Hematopoietic multipotent progenitor cell treated with erythropoietin and hydrocortisone succinate and interleukin-3 and kit ligand, for 4 days (in vitro differentiated cells): ENCODE measurements around the gene CTNND2.
"Not testable (repeated sequence)": the region's sequence is repeated elsewhere in the genome, so short reads cannot be mapped to it uniquely, and the experiment has no call there.

ENCODE experiments used
- DNase-seq: peaks from one replicate; pipeline ENCODE4 v3.0.0-alpha.2; 2015

CTNND2 gene

DNA sequence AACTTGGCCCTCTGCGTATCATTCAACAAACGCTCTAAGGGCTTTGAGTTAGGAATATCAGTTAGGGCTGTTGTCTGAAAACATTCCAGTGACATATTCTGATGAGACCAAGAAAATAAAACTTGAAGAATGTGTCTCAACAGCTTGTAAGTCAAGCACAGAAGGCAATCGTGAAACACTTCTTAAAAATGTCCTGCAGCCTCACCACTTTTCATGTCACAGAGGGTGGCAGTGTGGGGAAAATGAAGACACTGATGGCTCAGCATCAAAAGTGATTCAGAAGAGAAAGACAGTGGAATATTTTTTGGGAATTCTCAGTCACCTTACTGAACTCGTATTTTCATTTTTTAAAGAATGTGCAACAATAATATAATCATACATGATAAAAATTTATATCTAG, 247.3 kb downstream of the CTNND2 start:
- DNase-seq, result no peak

DNA sequence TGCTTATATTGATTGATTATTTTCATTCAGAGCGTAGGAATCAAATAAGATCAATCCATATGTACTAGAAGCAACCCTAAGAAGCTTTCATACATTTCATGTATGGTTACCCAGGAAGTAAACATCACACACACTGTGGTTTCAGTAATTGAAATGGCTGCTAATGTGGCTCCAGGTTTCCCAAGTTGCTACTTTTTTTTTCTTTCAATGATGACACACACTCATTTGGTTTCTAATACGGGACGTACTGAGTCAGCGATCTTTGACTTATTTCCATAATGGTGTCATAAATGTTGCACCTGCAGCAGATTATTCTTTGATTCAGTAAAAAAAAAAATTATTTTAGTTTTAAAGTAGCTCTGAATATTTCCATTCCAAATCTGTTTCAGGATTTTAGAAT, 248.6 kb downstream of the CTNND2 start:
- DNase-seq, result no peak

DNA sequence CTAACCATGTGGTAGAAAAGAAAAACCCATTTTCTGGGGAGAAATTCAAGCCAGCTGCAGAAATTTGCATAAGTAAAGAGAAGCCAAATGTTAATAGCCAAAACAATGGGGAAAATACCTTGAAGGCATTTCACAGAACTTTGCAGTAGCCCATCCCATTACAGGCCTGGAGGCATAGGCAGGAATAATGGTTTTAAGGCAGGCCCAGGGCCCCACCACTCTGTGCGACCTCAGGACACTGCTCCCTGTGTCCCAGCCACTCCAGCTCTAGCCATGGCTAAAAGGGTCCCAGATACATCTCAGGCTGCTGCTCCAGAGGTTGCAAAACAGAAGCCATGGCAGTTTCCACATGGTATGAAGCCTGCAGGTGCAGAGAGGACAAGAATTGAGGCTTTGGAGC, 253.3 kb downstream of the CTNND2 start:
- no peak for DNase-seq

DNA sequence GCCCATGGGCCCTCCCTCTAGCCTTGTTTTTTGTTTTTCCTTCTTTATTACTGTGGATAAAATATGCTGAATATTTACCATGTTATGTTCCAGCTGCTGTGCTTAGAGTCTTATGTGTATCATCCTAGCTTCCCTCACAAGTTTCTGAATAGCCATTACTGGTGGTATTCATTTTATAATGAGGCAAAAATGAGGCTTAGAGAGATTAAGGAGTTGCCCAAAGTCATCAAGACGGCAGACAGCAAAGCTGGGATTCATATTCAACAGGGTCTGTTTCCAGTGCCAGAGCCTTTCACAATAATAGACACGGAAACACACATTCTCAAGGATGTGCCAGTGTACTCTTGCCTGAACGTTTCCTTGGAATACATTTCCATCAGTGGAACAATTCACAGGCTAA, 258.1 kb downstream of the CTNND2 start:
- no peak for DNase-seq

DNA sequence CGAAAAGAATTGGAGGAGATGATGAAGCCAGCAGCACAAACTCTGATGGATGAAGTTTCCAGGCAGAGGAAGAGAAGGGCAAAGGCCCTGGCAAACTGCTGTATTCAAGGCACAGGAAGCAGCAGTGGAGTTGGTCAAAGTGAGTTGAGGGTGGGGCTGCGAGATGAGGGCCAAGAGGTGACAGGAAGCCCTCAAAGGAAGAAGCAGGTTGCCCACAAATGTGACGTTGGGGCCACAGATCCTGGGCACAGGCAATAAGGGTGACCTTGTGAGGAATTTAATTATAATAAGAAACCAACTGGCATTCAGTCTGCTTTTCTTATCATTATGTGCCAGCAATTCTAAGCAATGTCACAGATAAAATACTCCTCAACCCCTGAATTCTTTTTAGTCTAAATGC, 261.8 kb downstream of the CTNND2 start:
- peak; percentile 84 for DNase-seq

DNA sequence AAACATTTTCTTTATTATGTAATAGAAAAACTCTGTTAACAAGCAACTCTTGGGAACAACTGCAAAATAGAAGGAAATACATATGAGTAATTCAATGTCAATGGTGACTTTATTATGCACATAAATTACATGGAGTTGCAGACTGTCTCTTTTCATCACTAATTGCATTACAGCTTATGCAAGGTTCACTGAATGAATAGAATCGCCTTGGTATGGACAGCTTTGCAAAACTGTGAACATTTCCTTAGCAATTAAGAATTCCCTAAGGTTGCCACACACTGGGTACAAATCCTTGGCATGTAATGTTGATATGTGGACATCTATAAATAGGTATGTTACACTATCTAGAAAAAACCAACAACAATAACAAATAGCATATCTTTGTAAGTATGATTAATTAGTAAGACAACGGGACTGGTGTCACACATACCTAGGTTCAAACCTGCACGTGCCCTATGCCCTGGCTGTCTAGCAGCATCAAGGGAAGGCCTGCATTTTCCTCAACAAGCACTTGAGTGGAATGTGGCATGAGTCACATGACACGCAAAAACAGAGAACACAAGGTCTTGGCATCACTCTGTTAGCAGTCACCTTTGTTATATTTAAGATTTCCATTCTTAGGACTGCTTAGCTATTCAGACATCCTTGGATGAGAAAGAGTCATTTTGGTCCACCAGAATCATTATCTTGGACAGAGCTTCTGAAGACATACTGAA, 263.9 kb downstream of the CTNND2 start:
- no peak for DNase-seq

DNA sequence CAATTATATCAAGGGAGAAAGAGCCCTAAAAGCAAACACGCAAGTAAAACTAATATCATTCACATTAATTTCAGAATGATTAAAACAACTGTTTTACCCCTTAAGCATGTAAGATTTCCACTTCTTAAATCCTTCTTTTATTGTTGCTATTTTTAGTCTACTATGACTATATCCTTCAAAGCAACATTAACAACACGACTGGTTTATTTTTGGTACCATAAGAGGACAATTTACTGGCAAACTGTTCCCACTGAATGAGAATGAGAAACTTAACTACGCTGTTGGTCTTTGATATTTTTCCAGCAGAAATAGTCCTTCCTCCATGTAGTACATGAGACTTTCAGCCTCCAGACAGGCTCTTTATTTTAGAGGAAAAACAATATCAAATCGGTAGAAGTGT, 281.5 kb downstream of the CTNND2 start:
- no peak for DNase-seq

DNA sequence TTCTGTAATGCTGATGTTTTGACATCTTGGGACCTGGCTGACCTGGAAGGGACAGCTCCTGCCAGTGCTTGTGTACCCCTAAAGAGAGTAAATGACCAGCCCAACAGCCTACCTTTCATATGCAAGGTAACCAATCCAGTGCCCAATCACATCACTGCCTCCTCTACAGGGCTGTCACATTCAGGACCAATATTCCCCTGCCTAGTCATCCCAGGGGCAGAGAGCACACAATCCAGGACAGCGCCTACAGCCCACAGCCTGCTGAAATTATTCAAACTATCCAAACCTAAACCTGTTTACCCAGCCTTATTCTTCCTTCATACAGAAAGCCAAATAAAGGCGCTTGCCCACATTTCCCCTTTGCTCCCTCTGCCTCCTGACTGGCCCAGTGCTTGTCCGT, 284.1 kb downstream of the CTNND2 start:
- no peak for DNase-seq

DNA sequence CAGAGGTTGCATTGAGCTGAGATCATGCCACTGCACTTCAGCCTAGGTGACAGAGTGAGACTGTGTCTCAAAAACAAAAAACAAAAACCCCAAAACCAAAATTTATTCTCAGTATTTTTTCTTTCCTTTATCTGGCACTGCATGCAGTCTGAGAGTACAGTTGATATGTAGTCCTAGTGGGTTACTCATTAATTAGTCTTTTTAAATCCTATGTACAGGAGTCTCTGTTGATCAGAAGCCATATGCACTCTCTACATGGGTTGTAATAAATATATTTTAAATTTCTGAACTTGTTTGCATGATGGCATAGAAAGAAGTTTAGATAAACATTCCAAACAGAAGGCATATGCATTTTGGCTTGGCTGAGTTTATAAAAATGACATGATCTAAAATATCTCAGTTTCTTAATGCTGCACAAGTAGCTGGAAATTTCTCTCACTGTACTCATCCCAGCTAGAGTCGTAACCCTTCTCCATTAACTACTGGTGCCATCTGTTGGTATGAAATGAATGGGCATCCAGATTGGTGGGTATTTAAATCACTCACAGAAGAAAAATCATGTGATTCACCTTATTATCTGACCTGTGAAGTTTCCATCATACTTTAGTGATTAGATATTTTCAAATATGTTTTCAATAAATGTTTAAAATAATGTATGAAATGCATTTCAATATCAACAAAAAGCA, 284.8 kb downstream of the CTNND2 start:
- peak; percentile 47 for DNase-seq

DNA sequence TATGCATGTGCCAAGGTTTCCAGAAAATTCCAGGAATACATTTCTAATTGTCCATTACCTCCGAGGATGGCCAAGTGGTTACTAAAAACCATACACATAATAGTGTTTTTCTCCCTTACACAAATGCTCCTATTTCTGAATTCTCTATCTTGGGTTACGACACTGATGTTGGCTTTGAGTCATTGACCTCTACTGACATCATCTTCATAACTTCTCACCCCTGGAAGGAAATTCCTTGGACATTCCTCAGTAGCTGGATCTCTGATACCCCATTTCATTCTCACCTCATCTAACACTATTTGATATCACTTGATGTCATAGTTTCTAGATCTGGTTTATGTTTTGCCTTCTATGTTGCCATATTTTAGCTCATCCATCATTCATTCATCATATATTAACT, 287.2 kb downstream of the CTNND2 start:
- no peak for DNase-seq

DNA sequence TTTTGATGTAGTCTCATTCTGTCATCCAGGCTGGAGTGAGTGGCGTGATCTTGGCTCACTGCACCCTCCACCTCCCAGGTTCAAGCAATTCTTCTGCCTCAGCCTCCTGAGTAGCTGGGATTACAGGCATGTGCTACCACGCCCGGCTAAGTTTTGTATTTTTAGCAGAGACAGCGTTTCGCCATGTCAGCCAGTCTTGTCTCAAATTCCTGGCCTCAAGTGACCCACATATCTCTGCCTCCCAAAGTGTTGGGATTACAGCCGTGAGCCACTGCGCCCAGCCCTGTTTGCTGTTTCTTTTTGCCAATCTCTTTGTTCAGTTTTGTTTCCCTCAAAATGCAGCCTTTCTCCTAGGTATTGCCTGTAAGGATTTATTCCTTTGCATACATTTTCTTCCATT, 287.6 kb downstream of the CTNND2 start:
- DNase-seq, result not testable (repeated sequence)

DNA sequence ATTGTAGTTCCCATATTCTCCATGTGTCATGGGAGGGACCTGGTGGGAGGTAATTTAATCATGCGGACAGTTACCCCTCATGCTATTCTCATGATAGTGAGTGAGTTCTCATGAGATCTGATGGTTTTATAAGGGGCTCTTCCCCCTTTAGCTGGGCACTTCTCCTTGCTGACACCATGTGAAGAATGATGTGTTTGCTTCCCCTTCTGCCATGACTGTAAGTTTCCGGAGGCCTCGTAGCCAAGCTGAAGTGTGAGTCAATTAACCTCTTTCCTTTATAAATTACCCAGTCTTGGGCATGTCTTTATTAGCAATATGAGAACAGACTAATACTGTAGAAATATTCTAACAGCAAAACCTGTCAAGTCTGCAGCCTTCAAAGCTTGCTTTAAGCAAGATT, 293.2 kb downstream of the CTNND2 start:
- peak; percentile 35 for DNase-seq

DNA sequence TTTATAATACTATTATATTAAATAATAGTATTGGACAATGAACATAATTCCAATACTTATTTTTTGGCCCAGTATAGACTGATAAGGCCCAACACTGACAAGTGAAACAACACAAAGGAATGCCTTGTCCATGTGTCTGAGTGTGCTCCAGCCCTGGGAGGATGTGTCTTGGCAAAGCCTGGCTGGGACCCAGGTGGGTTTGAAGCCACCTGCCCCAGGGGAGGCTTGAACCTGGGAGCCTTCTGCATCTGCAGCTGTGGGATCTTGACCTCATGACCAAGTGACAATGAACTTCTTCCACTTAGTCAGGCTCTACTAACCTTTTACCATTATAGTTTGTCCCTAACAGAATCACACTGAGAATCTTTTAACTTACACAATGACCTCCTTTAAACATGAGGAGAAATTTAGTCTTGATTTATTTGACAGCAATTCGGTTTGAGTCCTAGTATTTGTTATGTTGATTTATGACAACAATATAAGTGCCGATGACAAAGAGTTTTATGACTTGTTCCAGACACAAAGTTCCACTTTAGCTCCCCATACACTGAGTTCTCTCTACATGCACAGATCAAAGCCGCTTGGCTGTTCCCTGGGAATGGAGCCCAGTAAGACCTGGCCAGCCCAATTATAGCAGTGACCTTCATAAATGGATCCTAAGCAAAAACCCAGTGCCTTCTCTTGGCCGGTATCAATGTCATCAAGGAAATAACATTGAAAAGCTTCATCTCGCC, 294.5 kb downstream of the CTNND2 start:
- no peak for DNase-seq

DNA sequence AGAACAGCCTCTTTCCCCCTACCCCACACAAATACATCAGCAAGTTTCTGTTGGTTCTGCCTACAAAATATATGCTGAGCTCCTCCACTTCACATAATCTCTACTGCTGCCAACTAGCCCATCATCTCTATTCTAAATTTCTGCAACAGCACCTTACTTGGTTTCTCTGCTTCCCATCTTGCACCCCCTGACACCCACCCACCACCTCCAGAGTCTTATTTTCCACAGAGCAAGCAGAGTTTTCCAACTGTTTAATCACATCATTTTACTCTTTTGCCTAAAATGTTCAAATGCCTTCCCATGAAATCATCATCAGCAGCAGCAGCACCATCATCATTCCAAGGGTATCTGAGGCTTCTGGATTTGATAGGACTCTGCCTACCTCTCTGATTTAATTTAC, 295.7 kb downstream of the CTNND2 start:
- DNase-seq, result no peak

DNA sequence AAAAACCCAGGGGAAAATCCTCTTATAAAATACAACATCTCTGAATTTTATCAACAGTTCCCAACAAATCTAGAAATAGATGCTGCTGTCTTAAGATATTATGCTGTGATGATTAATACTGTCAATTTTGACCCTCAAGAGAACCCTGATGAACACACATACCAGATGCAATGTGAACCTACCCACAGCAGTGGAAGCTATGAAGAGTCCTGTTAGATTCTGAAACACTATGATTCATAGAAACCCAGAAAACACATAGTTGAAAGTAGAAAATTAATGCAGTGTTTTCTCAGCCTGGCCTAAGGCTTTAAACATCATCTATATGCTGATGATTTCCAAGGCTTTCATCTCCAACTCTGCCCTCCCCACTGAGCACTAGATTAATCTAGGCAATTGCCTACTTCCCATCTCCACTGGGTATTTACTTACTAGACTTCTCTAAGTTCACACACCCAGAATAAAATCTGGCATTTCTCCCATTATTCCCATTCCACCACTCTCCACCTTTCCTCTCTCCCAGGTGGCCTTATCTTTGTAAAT, 296.2 kb downstream of the CTNND2 start:
- no peak for DNase-seq

DNA sequence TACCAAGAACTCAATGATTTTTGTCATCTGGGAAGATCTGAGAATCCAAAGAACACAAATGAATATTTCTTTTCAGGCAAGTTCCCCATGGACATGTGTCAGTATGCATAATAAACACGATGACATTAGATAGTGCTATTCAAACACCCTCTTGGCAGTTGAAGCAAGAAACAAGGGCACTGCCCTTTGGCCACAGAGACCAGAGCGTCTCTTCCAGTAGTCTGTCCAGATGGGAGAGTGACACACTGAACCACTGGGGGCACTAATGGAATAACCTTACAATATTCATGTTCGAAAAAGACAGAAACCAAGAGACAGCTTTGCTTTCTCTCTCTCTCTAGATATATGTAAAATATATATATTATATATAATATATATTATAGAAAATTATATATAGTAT, 301.9 kb downstream of the CTNND2 start:
- peak; percentile 18 for DNase-seq

DNA sequence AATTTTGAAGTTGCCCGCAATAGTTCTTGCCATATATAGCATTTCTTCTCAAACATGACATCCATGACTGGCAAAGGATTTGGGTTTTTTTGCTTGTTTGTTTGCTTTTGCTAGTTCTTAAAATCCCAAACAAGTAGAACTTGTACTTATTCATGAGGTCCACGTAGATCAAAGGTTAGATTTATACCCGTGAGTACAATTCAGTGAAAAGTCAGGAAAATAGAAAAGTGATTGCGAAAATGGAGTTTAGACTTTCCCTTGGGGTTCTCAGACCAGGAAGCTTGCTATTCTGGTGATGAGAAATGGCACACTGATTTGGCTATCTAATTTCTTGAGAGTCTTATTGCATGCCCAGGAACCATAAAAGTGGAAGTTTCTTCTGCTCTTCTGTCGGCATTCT, 304.7 kb downstream of the CTNND2 start:
- DNase-seq, result no peak

DNA sequence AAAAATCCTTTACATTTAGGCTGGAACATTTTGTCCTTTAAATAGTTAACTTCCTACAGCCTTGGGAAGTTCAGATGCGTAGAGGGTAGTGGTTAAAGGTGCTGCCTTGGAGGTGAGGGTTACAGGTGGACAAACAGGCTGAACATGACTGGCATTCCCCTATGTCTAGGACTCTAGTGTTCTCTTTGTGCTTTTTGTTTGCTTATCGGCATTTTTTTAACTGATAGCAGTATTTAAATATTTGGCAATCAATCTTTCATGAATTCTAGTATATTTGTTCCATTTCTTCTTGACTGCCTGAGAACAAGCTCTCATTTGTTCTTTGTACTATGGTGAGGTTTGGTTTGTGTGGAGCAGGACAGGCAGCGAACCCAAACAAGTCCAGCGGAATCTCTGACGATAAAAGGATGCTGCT, 307.6 kb downstream of the CTNND2 start:
- no peak for DNase-seq

DNA sequence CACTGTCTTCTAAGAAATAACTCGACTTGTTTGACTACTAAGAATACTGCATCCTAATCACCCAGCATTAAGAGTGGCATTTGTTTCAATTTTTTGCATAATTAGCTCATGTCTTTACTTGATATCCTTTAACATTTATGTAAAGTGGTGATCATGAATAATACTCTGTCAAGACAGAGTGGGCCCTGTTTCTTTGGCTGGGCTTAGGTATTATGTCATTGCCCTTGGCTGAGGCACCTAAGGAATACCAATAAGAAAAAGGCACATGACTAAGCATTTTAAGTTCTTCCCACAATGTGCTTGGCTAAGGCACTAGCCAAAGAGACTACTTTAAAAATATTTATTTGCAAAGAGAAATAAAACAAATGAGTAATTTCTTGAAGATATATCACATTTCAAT, 308.1 kb downstream of the CTNND2 start:
- DNase-seq, result peak; percentile 4

DNA sequence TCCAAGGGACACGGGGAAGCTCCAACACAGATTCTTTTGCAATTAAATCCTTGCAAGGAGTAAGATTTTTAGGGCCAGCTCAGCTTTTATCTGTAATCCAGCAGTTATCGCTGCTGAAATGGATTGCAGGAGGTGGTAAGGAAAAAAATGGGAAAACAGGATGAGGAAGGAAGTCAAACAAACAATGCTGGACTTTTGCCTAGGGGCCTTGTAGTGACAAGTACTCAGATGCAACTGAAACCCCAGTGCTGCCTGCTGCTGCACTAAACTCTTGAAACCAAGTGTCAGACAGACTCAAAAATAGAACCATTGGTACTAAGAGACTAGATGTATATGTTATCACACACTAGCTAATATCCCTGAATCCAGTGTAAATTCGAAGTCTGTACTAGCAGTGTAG, 309.2 kb downstream of the CTNND2 start:
- DNase-seq, result no peak

DNA sequence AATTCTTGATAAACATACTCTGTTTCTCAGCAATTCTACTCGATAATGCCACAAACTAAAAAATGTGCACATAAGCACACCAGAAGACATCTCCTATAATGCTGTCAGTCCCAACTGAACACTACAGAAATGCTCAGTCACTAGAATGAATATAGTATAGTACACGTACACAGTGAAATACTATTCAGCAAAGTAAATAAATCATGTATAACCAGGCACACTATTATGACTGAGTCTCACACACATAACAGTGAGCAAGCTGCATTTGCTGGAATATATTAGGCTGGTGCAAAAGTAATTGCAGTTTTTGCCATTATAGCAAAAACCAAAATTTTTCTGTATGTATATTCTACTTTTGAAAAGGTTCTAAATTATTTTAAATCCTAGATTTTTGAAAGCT, 310.2 kb downstream of the CTNND2 start:
- no peak for DNase-seq

DNA sequence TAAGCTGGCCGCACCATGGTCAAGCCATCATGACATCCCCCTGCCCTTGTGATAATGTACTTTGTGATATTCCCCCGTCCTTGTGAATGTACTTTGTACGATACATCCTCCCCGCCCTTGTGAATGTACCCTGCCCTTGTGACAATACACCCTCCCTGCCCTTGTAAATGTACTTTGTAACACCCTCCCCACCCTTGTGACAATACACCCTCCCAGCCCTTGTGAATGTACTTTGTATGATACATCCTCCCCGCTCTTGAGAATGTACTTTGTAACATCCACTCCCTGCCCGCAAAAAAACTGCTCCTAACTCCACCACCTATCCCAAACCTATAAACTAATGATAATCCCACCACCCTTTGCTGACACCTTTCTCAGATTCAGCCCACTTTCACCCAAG, 313.8 kb downstream of the CTNND2 start:
- no peak for DNase-seq

DNA sequence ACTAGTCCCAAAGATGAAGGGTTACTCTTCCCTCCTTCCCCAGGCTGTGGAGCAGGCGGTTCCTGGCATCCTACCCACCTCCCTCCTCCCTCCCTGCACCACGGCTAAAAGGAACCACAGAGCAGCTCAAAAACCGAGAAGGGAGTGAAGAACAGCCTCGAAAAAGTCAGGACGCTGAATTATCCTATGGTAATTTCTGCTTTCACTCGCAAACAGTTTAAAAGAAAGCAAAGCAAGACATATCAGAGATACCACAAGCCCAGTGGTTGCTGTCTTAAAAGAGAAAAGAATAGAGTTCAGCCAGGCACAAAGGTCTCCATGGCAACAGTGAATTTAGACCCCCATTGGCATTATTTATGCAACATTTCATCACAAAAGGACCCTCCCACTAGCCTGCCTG, 315.4 kb downstream of the CTNND2 start:
- no peak for DNase-seq

DNA sequence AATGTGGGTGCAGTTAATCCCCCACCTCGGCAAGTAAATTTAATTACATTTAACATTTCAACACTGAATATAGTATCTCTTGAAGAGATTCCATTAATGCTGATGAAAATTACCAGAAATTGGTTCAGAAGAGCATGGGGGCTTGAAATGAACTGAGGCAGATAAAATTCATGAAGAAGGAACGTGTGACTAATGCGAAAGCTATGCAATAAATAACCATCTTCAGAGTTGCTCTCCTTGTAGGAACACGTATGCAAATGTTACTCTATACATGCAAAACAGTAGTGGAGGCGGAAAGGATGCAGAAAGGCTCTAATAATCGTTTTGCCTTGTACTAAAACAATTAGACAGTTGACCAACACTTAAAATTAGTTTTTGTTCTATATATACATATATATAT, 320.2 kb downstream of the CTNND2 start:
- no peak for DNase-seq
